Measurements from ENCODE around the gene PEMT. TPM values are rescaled to one million over a fixed set of nuclear protein-coding genes. Genes with fewer than 3 reads are reported as not detected.

PEMT gene
- total and polyA plus RNA-seq, 9 of the 15 experiments (the other 6 are each of a cell fraction or from before 2014, with no cell fraction given) = 1.4 to 36.4 (median 13.6) TPM

GRCh38 chr17:17510456-17511292 is 80.8 kb downstream of the PEMT start:
- H3K9ac ChIP-seq (ENCODE audit: insufficient read depth in 1 of 2, low read depth in 2 of 2, low read length in 2 of 2) = no peak overlapping the region
- no peaks in the 10 kb centered on the region for H3K36me3 ChIP-seq (ENCODE audit: control insufficient read depth, insufficient read depth, low read length)
- POLR2A ChIA-PET = interaction anchor here (0.5 to 1.4 kb wide), 3 partner anchors 9 to 13 kb away, joined by 3 to 7 read pairs (median 5); no protein-coding TSS in a partner anchor
- intact Hi-C loops (cut with micrococcal nuclease) (no loop called here), in situ Hi-C loops (cut with MboI) (no loop called here)
- no peak for ATAC-seq
- peaks cover 7% of the 10 kb centered on the region for H3K9me1 ChIP-seq (ENCODE audit: control insufficient read depth, insufficient read depth, low read length)
- no peaks in the 10 kb centered on the region for H3K79me2 ChIP-seq (ENCODE audit: control insufficient read depth, insufficient read depth, low read length)
- no TSS peak for BruUV-seq (replicated peaks)
- no peak for FAIRE-seq
- no peaks in the 10 kb centered on the region for H3K9me3 ChIP-seq (replicated peaks; ENCODE audit: control insufficient read depth, insufficient read depth, low read depth, low read length)
- CTCF ChIA-PET (ENCODE audit: low intra/inter-chr PET ratio) = no interaction called here
- peaks cover 14 to 65% of the 10 kb centered on the region in 2 experiments; a peak in 4 of 5 replicates for H3K4me1 ChIP-seq (replicated peaks in 1 of 2; ENCODE audit: control insufficient read depth in 2 of 2, insufficient read depth in 2 of 2, low read length in 2 of 2)
- H3K4me2 ChIP-seq (ENCODE audit: insufficient read depth, low read length) = no peak overlapping the region
- no peaks in the 10 kb centered on the region for H4K20me1 ChIP-seq (replicated peaks; ENCODE audit: control insufficient read depth, insufficient read depth, low read length)
- 93% methylated on average over 7 of the region's 20 CpGs for WGBS (ENCODE audit: insufficient coverage, low coverage, missing lambda C conversion rate)
- DNase-seq (ENCODE audit: extremely low read depth in 1 of 4, low spot score in 3 of 4) = no peak
- no peak overlapping the region for H3K4me3 ChIP-seq
- H2AFZ ChIP-seq (ENCODE audit: low read depth, low read length) = no peak overlapping the region
- H3K27me3 ChIP-seq (ENCODE audit: control insufficient read depth in 2 of 2, insufficient read depth in 2 of 2, low read length in 2 of 2) = no peaks in the 10 kb centered on the region
- H3K27ac ChIP-seq (ENCODE audit: extremely low read depth, low read depth, low read length) = no peak overlapping the region
- TF ChIP-seq CUX1 (CRISPR knock-in tag; IDR thresholded peaks at IDR 0.05) = no peak
- no peak for TF ChIP-seq NFE2L1 (tag; IDR thresholded peaks at IDR 0.05; ENCODE audit: borderline replicate concordance, low read depth)
- no peak for TF ChIP-seq NEUROD1 (IDR thresholded peaks at IDR 0.05; ENCODE audit: borderline replicate concordance, low read depth, low read length, partially characterized antibody)
- TF ChIP-seq HBP1 (CRISPR knock-in tag; IDR thresholded peaks at IDR 0.05) = no peak
- no peak for TF ChIP-seq BMI1 (IDR thresholded peaks at IDR 0.05; ENCODE audit: low read length)
- no peak for TF ChIP-seq MTA3 (IDR thresholded peaks at IDR 0.05; ENCODE audit: borderline replicate concordance)
- no peak for TF ChIP-seq KAT8 (IDR thresholded peaks at IDR 0.05; ENCODE audit: low read depth)
- TF ChIP-seq ZNF217 (CRISPR knock-in tag; IDR thresholded peaks at IDR 0.05) = no peak
- TF ChIP-seq CSDE1 (IDR thresholded peaks at IDR 0.05) = no peak
- TF ChIP-seq, protein P1, sequence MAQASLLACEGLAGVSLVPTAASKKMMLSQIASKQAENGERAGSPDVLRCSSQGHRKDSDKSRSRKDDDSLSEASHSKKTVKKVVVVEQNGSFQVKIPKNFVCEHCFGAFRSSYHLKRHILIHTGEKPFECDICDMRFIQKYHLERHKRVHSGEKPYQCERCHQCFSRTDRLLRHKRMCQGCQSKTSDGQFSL (CRISPR knock-in tag; IDR thresholded peaks at IDR 0.05) = no peak
- TF ChIP-seq, protein P1 (tag; IDR thresholded peaks at IDR 0.05) = no peak
- TF ChIP-seq MAZ (CRISPR knock-in tag; conservative IDR thresholded peaks at IDR 0.05 in 1 of 2, IDR thresholded peaks at IDR 0.05 in 1 of 2) = no peak
- no peak for TF ChIP-seq TOE1 (IDR thresholded peaks at IDR 0.05; ENCODE audit: borderline replicate concordance)
- TF ChIP-seq TOE1 (CRISPR knock-in tag; IDR thresholded peaks at IDR 0.05; ENCODE audit: borderline replicate concordance, low read depth) = no peak

Data from K562 (cell line).